HUES48 (cell line): Measurements from ENCODE around the gene TMEM53.
"Not testable (repeated sequence)": the region's sequence is repeated elsewhere in the genome, so short reads cannot be mapped to it uniquely, and the experiment has no call there.

ENCODE experiments used
- H3K27ac ChIP-seq: one replicate; pipeline ENCODE4 v1.7.0; 2013; ENCODE audit warnings: low read depth, low read length, inconsistent platforms
- H3K27me3 ChIP-seq: 2 replicates; pipeline ENCODE4 v1.6.1; 2013; ENCODE audit warnings: mild to moderate bottlenecking, low read length; ENCODE audit not compliant: control insufficient read depth, insufficient read depth
- H3K36me3 ChIP-seq: 2 replicates; pipeline ENCODE4 v1.6.1; 2013; ENCODE audit warnings: low read length; ENCODE audit not compliant: control insufficient read depth, insufficient read depth
- H3K4me1 ChIP-seq: 2 replicates; pipeline ENCODE4 v1.6.1; 2013; ENCODE audit warnings: mild to moderate bottlenecking, low read length; ENCODE audit not compliant: control insufficient read depth, insufficient read depth
- H3K4me3 ChIP-seq: 2 replicates; pipeline ENCODE4 v1.5.1; 2013; ENCODE audit warnings: mild to moderate bottlenecking, low read depth, low read length
- H3K9ac ChIP-seq: 2 replicates; pipeline ENCODE4 v1.6.1; 2013; ENCODE audit warnings: mild to moderate bottlenecking, low read depth, low read length, moderate library complexity
- H3K9me3 ChIP-seq: 2 replicates; pipeline ENCODE4 v1.6.1; 2013; ENCODE audit warnings: low read length; ENCODE audit not compliant: control insufficient read depth, insufficient read depth

Gene TMEM53

GRCh38 chr1:44714532-44714931 lies 40.3 kb upstream of the TMEM53 start:
- no peaks in the 10 kb centered on the region for H3K27me3 ChIP-seq
- H3K27ac ChIP-seq: no peak overlapping the region
- no peak overlapping the region for H3K9ac ChIP-seq
- H3K4me3 ChIP-seq: no peak overlapping the region
- no peaks in the 10 kb centered on the region for H3K9me3 ChIP-seq
- no peaks in the 10 kb centered on the region for H3K36me3 ChIP-seq
- peaks cover 2% of the 10 kb centered on the region; the same call in 1 of the 2 replicates for H3K4me1 ChIP-seq

GRCh38 chr1:44713321-44713781 lies 39.1 kb upstream of the TMEM53 start:
- Histone ChIP-seq H3K27ac (no peak overlapping the region), H3K27me3 (no peaks in the 10 kb centered on the region), H3K36me3 (no peaks in the 10 kb centered on the region), H3K4me3 (no peak overlapping the region), H3K4me1 (peaks cover 2% of the 10 kb centered on the region; the same call in 1 of the 2 replicates), H3K9me3 (no peaks in the 10 kb centered on the region), H3K9ac (no peak overlapping the region)

GRCh38 chr1:44707959-44708831 lies 33.9 kb upstream of the TMEM53 start:
- Histone ChIP-seq H3K9ac (no peak overlapping the region), H3K9me3 (no peaks in the 10 kb centered on the region), H3K4me1 (no peaks in the 10 kb centered on the region), H3K27me3 (no peaks in the 10 kb centered on the region), H3K36me3 (no peaks in the 10 kb centered on the region), H3K27ac (no peak overlapping the region), H3K4me3 (no peak overlapping the region)

- Histone ChIP-seq H3K27ac (no peak overlapping the region), H3K27me3 (no peaks in the 10 kb centered on the region), H3K4me1 (no peaks in the 10 kb centered on the region), H3K36me3 (no peaks in the 10 kb centered on the region), H3K9me3 (no peaks in the 10 kb centered on the region), H3K9ac (no peak overlapping the region), H3K4me3 (no peak overlapping the region)
These were observed 33.0 kb upstream of the TMEM53 start for GRCh38 chr1:44707112-44707881.

- H3K27ac ChIP-seq: no peak overlapping the region
- no peaks in the 10 kb centered on the region for H3K27me3 ChIP-seq
- H3K9ac ChIP-seq: no peak overlapping the region
- H3K9me3 ChIP-seq: no peaks in the 10 kb centered on the region
- H3K36me3 ChIP-seq: no peaks in the 10 kb centered on the region
- H3K4me1 ChIP-seq: no peaks in the 10 kb centered on the region
- no peak overlapping the region for H3K4me3 ChIP-seq
These were observed 31.7 kb upstream of the TMEM53 start for GRCh38 chr1:44705938-44706337.

- H3K27ac ChIP-seq: no peak overlapping the region
- no peak overlapping the region for H3K9ac ChIP-seq
- no peaks in the 10 kb centered on the region for H3K27me3 ChIP-seq
- H3K9me3 ChIP-seq: no peaks in the 10 kb centered on the region
- no peak overlapping the region for H3K4me3 ChIP-seq
- no peaks in the 10 kb centered on the region for H3K36me3 ChIP-seq
- no peaks in the 10 kb centered on the region for H3K4me1 ChIP-seq
These were observed 31.2 kb upstream of the TMEM53 start for GRCh38 chr1:44705470-44705869.

GRCh38 chr1:44701141-44701573 lies 26.9 kb upstream of the TMEM53 start:
- no peak overlapping the region for H3K4me3 ChIP-seq
- H3K36me3 ChIP-seq: no peaks in the 10 kb centered on the region
- no peak overlapping the region for H3K9ac ChIP-seq
- H3K9me3 ChIP-seq: no peaks in the 10 kb centered on the region
- H3K27ac ChIP-seq: no peak overlapping the region
- H3K27me3 ChIP-seq: no peaks in the 10 kb centered on the region
- no peaks in the 10 kb centered on the region for H3K4me1 ChIP-seq

GRCh38 chr1:44700573-44700972 lies 26.3 kb upstream of the TMEM53 start:
- H3K36me3 ChIP-seq: no peaks in the 10 kb centered on the region
- no peaks in the 10 kb centered on the region for H3K9me3 ChIP-seq
- no peak overlapping the region for H3K4me3 ChIP-seq
- H3K27ac ChIP-seq: no peak overlapping the region
- no peaks in the 10 kb centered on the region for H3K27me3 ChIP-seq
- no peak overlapping the region for H3K9ac ChIP-seq
- no peaks in the 10 kb centered on the region for H3K4me1 ChIP-seq

GRCh38 chr1:44699375-44699774 lies 25.1 kb upstream of the TMEM53 start:
- not testable (repeated sequence) for H3K36me3 ChIP-seq, H3K9ac ChIP-seq, H3K27me3 ChIP-seq, H3K27ac ChIP-seq, H3K4me3 ChIP-seq, H3K9me3 ChIP-seq, H3K4me1 ChIP-seq

- Histone ChIP-seq H3K9ac (no peak overlapping the region), H3K27ac (no peak overlapping the region), H3K36me3 (no peaks in the 10 kb centered on the region), H3K4me3 (no peak overlapping the region), H3K27me3 (no peaks in the 10 kb centered on the region), H3K9me3 (no peaks in the 10 kb centered on the region), H3K4me1 (no peaks in the 10 kb centered on the region)
These were observed 23.9 kb upstream of the TMEM53 start for GRCh38 chr1:44698138-44698537.

GRCh38 chr1:44696789-44697345 lies 22.6 kb upstream of the TMEM53 start:
- H3K36me3 ChIP-seq: no peaks in the 10 kb centered on the region
- H3K4me1 ChIP-seq: no peaks in the 10 kb centered on the region
- no peaks in the 10 kb centered on the region for H3K9me3 ChIP-seq
- H3K27me3 ChIP-seq: no peaks in the 10 kb centered on the region
- H3K27ac ChIP-seq: no peak overlapping the region
- no peak overlapping the region for H3K9ac ChIP-seq
- no peak overlapping the region for H3K4me3 ChIP-seq
